Sigmoid colon (tissue), 7 donors: ENCODE data around the gene UBAP1. TPM values are rescaled to one million over a fixed set of nuclear protein-coding genes. Genes with fewer than 3 reads are reported as not detected.

ENCODE experiments used
- DNase-seq: peaks from one replicate; pipeline ENCODE4 v3.0.0-alpha.2; 2019
- H3K27ac ChIP-seq, 4 donors: fragments of 200-600 bp; sonication (generic); one replicate each; pipeline ENCODE4 v1.5.1; 2016 to 2019; ENCODE audit warnings: mild to moderate bottlenecking in 1 of 4
- H3K27me3 ChIP-seq, 3 donors: fragments of 200-600 bp; sonication (generic); one replicate each; pipeline ENCODE4 v1.5.1; 2019; ENCODE audit warnings: mild to moderate bottlenecking in 1 of 3
- H3K36me3 ChIP-seq, 4 donors: fragments of 200-600 bp; sonication (generic); one replicate each; pipeline ENCODE4 v1.5.1; 2016 to 2019
- H3K4me1 ChIP-seq, 4 donors: fragments of 200-600 bp; sonication (generic); one replicate each; pipeline ENCODE4 v1.5.1; 2017 to 2019
- H3K4me3 ChIP-seq, 4 donors: fragments of 200-600 bp; sonication (generic); one replicate each; pipeline ENCODE4 v1.5.1; 2017 to 2019; ENCODE audit warnings: mild to moderate bottlenecking in 2 of 4, moderate library complexity in 1 of 4
- H3K9me3 ChIP-seq, 4 donors: fragments of 200-600 bp in 3 of 4; sonication (generic) in 3 of 4; one replicate each; pipeline versions ENCODE4 v1.5.1 to v1.6.1; 2013 to 2019
- CTCF ChIP-seq, 4 experiments: fragments of 450-650 bp in 3 of 4; fragments of 200-600 bp in 1 of 4; IDR thresholded peaks; one replicate each; pipeline ENCODE4 v1.5.1; 2016 to 2019; ENCODE audit warnings: antibody characterized with exemption in 4 of 4, mild to moderate bottlenecking in 3 of 4, moderate library complexity in 2 of 4
- EP300 ChIP-seq, 4 donors: sonication (generic); formaldehyde crosslinking; IDR thresholded peaks; one replicate each; pipeline ENCODE4 v1.6.1; 2017; ENCODE audit warnings: antibody characterized with exemption in 4 of 4
- POLR2A ChIP-seq, 2 donors: fragments of 450-650 bp; IDR thresholded peaks; one replicate each; pipeline ENCODE4 v1.6.1; 2016; ENCODE audit warnings: antibody characterized with exemption in 2 of 2, mild to moderate bottlenecking in 2 of 2, moderate library complexity in 2 of 2
- POLR2AphosphoS5 ChIP-seq, 4 donors: sonication (generic); formaldehyde crosslinking; IDR thresholded peaks; one replicate each; pipeline ENCODE4 v1.6.1; 2017; ENCODE audit warnings: antibody characterized with exemption in 4 of 4
- WGBS, 2 donors: extraction: QIAGEN DNeasy Blood & Tissue Kit; methylation state at CpG; one replicate each; pipeline ENCODE4 v1.1.7; 2013; 5-methylcytosine and 5-hydroxymethylcytosine counted together
- intact Hi-C: fragments of 100-400 bp; cut with DNase I; formaldehyde crosslinking; loops from one replicate; pipeline ENCODE4 v1.15.1; 2023
- polyA plus RNA-seq, 3 donors: library from polyadenylated mRNA; stranded (reverse); fragments of 200-250 nt; gene quantifications; one replicate each; pipeline ENCODE4 v1.2.3, GENCODE V29; 2013
- total RNA-seq, 4 donors: library from RNA; depleted of rRNA; stranded (reverse); fragments of >200 nt; gene quantifications; one replicate each; pipeline ENCODE4 v1.1.0, GENCODE V29; 2016
- donor health status: healthy with polysubstance abuse.
- donor health status: Bipolar disorder and iron deficiency.
- donor health status: healthy.

The UBAP1 gene
- total and polyA plus RNA-seq, 7 donors: 32.8 to 52.7 (median 42.5) TPM

- Histone ChIP-seq H3K36me3 (no peaks in the 10 kb centered on the region), H3K4me1 (no peaks in the 10 kb centered on the region), H3K27me3 (no peaks in the 10 kb centered on the region), H3K9me3 (no peaks in the 10 kb centered on the region), H3K27ac (no peak overlapping the region), H3K4me3 (no peak overlapping the region)
- no peak for TF ChIP-seq CTCF (IDR thresholded peaks at IDR 0.05)
- TF ChIP-seq EP300 (IDR thresholded peaks at IDR 0.05): no peak
- no peak for TF ChIP-seq POLR2AphosphoS5 (IDR thresholded peaks at IDR 0.05)
- no peak for TF ChIP-seq POLR2A (IDR thresholded peaks at IDR 0.05)
- WGBS, 2 donors: 70 to 84% methylated on average over 5 of the region's 5 CpGs
- intact Hi-C loops: no loop called here
- DNase-seq: no peak
These were observed 39.2 kb upstream of the UBAP1 start for GRCh38 chr9:34139477-34140146.

DNA sequence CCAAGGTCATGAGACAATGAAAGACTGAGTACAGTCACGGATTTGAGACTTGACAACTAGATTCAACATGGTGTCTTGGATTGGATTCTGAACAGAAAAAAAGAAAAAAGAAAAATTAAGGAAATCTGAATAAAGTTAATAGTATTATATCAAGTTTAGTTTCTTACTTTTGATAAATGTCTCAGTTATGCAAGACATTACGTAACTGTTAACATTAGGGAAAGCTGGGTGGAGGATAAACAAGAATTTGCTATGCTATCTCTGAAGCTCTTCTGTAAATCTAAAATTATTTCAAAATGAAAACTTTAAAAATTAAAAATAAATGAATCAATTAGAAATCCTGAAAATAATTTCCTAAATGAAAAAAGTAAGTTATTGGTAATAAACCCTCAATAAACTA lies 38.0 kb upstream of the UBAP1 start:
- no peak for DNase-seq
- Histone ChIP-seq H3K27ac (no peak overlapping the region), H3K4me3 (no peak overlapping the region), H3K9me3 (no peaks in the 10 kb centered on the region), H3K27me3 (no peaks in the 10 kb centered on the region), H3K4me1 (no peaks in the 10 kb centered on the region), H3K36me3 (no peaks in the 10 kb centered on the region)
- TF ChIP-seq CTCF (IDR thresholded peaks at IDR 0.05) (no peak), EP300 (IDR thresholded peaks at IDR 0.05) (no peak), POLR2A (IDR thresholded peaks at IDR 0.05) (no peak), POLR2AphosphoS5 (IDR thresholded peaks at IDR 0.05) (no peak)
- WGBS, 2 donors: 80 to 92% methylated on average over 2 of the region's 2 CpGs
- intact Hi-C loops: no loop called here

DNA sequence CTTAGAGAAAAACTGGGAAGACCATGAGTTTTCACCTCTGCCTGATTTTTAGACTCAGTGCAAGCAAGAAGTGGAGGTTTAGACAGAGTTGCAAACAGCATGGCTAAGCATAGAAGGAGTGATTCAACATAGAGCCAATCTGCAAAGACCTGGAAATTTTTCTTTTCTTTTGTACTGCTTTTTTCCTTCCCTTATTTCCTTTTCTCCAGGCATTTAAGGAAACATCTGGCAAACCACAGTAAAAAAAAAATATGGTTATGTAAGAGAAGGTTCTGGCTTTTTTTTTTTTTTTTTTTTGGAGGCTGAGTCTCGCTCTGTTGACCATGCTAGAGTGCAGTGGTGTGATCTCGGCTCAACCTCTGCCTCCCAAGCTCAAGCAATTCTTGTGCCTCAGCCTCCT lies 35.7 kb upstream of the UBAP1 start:
- Histone ChIP-seq H3K27ac (no peak overlapping the region), H3K9me3 (no peaks in the 10 kb centered on the region), H3K4me3 (no peak overlapping the region), H3K4me1 (no peaks in the 10 kb centered on the region), H3K36me3 (no peaks in the 10 kb centered on the region), H3K27me3 (no peaks in the 10 kb centered on the region)
- intact Hi-C loops: no loop called here
- no peak for DNase-seq
- TF ChIP-seq EP300 (IDR thresholded peaks at IDR 0.05) (no peak), CTCF (IDR thresholded peaks at IDR 0.05) (no peak)
- WGBS, 2 donors: 62 to 81% methylated on average over 2 of the region's 2 CpGs

GRCh38 chr9:34145165-34145564 lies 33.7 kb upstream of the UBAP1 start:
- Histone ChIP-seq H3K27ac (no peak overlapping the region), H3K4me1 (no peaks in the 10 kb centered on the region), H3K4me3 (no peak overlapping the region), H3K9me3 (no peaks in the 10 kb centered on the region), H3K36me3 (no peaks in the 10 kb centered on the region), H3K27me3 (no peaks in the 10 kb centered on the region)
- intact Hi-C loops: no loop called here
- DNase-seq: no peak
- WGBS, 2 donors: 75 to 77% methylated on average over 3 of the region's 3 CpGs
- TF ChIP-seq EP300 (IDR thresholded peaks at IDR 0.05) (no peak), CTCF (IDR thresholded peaks at IDR 0.05) (no peak), POLR2AphosphoS5 (IDR thresholded peaks at IDR 0.05) (no peak), POLR2A (IDR thresholded peaks at IDR 0.05) (no peak)

DNA sequence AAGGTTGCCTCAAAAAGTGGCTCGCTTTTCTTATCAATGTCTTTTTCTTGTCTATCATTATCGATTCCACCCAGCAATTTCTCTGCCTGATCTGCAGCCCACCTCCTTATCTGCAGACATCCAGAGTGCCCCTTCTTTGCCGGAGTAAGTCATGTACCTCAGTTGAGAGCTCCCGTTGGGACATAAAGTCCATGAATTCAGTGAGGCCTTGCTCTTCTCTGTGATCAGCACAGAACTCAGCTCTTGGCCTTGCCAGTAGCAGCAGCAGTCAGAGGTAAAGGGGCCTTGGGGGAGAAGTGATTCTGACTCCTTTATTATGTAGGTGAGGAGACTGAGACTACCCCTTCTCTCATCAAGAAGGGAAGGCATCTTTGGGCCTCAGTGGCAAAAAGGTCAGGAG lies 27.4 kb upstream of the UBAP1 start:
- TF ChIP-seq POLR2A (IDR thresholded peaks at IDR 0.05) (no peak), CTCF (IDR thresholded peaks at IDR 0.05) (no peak), EP300 (IDR thresholded peaks at IDR 0.05) (no peak), POLR2AphosphoS5 (IDR thresholded peaks at IDR 0.05) (no peak)
- DNase-seq: no peak
- Histone ChIP-seq H3K27me3 (no peaks in the 10 kb centered on the region), H3K4me3 (no peak overlapping the region), H3K36me3 (no peaks in the 10 kb centered on the region), H3K9me3 (no peaks in the 10 kb centered on the region), H3K27ac (no peak overlapping the region), H3K4me1 (no peaks in the 10 kb centered on the region)
- intact Hi-C loops: no loop called here
- 92 to 95% methylated on average over 4 of the region's 4 CpGs for WGBS, 2 donors
